HG02981 (cell line): ENCODE measurements around the gene TWF1.
"Not testable (repeated sequence)": the region's sequence is repeated elsewhere in the genome, so short reads cannot be mapped to it uniquely, and the experiment has no call there.

Source experiments
- ATAC-seq: cut with Tn5 transposase; IDR thresholded peaks from one replicate; pipeline ENCODE4 v1.9.1; 2021; ENCODE audit warnings: mild to moderate bottlenecking, moderate library complexity; ENCODE audit not compliant: unreplicated experiment

TWF1 gene

GRCh38 chr12:43805860-43806736 lies at the start of gene TWF1:
Gene TWF1, minus strand, starts transcription at chr12:43806317. Its CDS starts 72 bp downstream, at chr12:43806245.
- peak; percentile 95 for ATAC-seq

GRCh38 chr12:43852744-43853143 lies 46.6 kb upstream of the TWF1 start:
- ATAC-seq = no peak

DNA sequence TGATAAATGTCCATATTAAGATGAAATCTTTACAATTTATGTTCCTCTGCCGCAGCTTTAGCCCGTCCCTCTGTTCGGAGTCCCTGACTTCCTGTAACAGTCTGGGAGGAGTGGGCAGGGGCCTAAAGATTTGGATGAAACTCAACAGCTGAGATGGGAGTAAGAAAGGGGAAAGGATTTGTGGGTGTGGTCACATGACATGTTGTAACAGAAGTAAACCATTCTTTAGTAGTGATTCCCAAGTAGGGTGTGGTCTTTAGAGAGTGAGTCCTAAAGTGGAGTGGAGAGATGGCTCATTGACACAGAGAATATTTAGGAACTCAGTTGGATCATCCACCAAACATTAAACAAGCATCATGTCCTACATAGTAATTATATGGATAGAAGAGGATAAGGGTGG lies 42.7 kb upstream of the TWF1 start:
- ATAC-seq = no peak

- no peak for ATAC-seq
Observed at GRCh38 chr12:43848226-43848507, 42.0 kb upstream of the TWF1 start.

GRCh38 chr12:43847425-43848225 lies 41.5 kb upstream of the TWF1 start:
- ATAC-seq = not testable (repeated sequence)

- ATAC-seq = no peak
Observed at GRCh38 chr12:43842259-43842658, 36.1 kb upstream of the TWF1 start.

GRCh38 chr12:43841253-43841652 lies 35.1 kb upstream of the TWF1 start:
- no peak for ATAC-seq

DNA sequence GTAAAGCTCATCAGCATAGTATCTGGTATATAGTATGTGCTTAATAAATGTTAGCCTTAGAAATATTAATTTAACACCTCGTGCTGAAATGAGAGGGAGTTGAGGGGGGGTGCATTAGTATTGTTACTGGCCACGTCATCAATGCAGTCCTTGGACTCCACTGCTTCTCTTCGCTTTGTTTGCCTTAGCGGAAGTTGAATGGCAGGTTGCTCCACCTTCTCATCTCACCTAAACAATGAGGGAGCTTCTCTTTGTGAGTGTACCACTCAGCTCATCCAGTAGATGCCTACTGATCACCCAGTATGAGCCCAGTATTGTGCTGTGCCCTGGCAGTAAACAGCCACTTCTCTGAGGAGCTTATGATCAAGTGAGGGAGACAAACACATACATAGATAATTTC lies 34.2 kb upstream of the TWF1 start:
- no peak for ATAC-seq

DNA sequence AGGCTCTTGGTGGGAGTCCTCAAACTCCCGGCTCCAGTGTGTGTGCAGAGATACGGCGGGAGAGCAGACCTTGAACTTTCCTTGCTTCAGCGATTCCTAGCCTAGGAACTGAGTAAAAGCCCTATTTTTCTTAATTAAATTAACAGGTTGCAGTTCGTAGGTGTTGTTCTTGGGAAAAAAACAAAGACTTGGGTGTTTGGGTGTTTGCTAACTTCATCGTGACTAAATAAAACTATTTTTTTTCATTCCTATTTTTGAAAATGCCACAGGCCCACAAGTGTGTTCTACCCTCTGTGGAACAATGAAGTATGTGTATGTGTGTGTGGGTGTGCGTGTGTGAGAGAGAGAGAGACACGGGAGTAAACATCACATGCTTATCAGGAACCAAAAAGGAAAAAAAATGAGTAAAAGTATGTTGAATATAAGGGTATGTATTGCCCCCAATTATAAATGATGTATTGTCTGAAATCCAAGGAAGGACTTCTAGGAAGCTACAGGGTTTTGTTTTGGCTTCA lies 30.4 kb upstream of the TWF1 start:
- ATAC-seq = peak; percentile 4

- ATAC-seq = peak; percentile 71
Observed at GRCh38 chr12:43835656-43836474, 29.7 kb upstream of the TWF1 start, which contains the start of gene TMEM117. Gene TMEM117, plus strand, starts transcription at chr12:43836081.

DNA sequence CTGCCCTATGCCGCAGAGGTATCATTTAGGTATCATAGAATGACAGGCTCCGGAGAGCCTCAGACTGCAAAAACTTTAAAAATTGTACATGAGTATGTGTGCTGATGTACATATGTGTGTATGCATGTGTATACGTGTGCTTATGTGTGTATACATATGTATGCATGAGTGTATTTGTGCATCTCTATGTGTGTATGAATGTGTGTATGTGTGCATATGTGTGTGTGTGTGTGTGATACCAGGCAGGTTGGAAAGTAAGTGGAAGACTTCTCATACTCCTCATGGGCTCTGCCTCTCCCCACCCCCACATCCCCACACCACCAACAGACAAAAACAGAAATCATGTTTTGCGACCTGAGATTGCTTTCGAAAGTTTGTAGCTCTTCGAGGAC lies 29.1 kb upstream of the TWF1 start:
- ATAC-seq = peak; percentile 8

DNA sequence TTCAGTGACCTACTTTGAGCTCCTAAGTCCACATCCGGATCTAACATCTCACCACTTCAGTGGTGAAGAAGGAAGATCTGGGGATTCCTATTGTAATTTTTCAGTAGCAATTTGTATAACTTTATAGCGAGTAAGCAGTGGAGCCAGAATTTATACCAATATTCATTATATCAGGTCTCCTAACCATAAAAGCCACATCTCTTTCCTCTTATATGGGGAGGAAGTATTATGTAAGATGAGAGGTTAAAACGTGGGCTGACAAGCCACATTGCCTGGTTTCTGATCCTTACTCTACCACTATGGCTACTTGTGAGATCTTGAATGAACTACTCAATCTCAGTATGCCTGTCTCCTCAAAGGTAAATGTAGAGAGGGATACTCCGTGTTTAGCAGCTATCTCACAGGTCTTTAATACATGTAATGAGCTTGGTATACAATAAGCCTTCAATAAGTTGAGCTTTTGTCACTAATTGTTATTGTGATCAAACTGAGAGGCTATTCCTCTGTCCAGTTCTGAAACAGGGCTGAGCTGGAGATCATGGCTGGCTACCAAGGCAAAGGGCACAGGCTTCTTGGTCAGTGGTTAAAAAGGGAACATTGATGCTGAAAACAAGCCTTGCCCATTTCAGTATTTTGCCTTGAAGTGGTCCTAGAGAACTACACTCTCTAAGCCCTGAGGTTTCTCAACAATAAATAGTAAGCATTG lies 26.5 kb upstream of the TWF1 start:
- ATAC-seq = no peak

GRCh38 chr12:43827093-43827492 lies 21.0 kb upstream of the TWF1 start:
- ATAC-seq = no peak

DNA sequence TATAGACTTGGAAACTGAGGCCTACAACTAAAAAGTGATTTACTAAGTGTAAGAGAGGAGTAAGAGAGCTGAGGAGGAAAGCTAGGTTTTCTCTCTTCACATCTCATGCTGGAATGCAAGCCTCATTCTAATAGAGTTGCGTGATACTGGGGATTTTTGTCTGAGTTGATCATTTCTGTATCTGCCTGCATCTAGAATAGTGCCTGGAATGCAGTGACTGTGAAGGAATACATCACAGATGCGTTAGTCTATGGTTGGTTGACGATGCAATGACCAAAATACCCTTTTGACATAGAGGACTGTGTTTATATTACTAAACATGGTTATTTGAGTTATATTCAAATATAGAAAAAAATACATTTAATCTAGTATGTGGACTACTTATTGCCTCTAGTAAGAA lies 20.6 kb upstream of the TWF1 start:
- ATAC-seq = no peak

DNA sequence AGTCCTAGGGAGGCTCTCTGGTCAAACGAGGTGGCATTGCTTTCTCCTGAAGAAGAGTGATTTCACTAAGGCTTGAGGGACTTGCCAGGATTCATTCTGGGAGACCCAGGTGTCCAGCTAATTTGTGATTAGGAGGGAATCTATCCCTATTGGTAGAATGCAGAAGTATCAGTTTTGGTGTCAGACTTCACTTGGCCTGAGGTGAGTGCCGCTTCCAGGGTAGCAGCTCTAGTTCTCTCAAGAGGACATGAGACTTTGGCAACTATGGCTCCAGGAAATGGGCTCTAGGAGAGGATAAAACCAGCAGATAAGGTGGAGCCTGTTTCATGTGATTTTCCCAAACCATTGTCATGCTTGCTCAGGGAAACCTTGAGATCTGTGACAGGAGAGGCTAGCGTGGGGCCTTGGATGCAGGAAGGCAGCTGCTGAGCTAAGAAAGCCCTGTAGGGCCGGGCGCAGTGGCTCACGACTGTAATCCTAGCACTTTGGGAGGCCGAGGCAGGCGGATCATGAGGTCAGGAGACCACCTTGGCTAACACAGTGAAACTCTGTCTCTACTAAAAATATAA lies 18.2 kb upstream of the TWF1 start:
- ATAC-seq = no peak

DNA sequence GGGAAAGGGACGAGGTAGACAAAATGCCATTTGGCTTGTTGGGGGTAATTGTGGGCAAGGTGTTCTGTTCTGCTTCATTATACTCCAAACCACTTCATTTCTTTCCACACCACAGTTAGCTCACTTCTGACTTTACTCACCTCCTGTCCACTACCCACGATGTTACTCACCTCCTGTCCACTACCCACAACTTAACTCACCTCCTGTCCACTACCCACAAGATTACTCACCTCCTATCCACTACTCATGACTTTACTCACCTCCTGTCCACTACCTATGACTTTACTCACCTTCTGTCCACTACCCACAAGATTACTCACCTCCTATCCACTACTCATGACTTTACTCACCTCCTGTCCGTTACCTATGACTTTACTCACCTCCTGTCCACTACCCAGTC lies 10.1 kb upstream of the TWF1 start:
- no peak for ATAC-seq

- no peak for ATAC-seq
Observed at GRCh38 chr12:43815416-43815815, 9.3 kb upstream of the TWF1 start.

GRCh38 chr12:43812926-43813325 lies 6.8 kb upstream of the TWF1 start:
- ATAC-seq = no peak

- ATAC-seq = no peak
Observed at GRCh38 chr12:43812057-43812456, 5.9 kb upstream of the TWF1 start.

- ATAC-seq = no peak
Observed at GRCh38 chr12:43807386-43807785, 1.3 kb upstream of the TWF1 start.
